ENCODE measurements around the gene GPR89B.
"Not testable (repeated sequence)": the region's sequence is repeated elsewhere in the genome, so short reads cannot be mapped to it uniquely, and the experiment has no call there.

GPR89B gene

GRCh38 chr1:147958906-147959305 lies 30.7 kb downstream of the GPR89B start:
- H3K27me3 ChIP-seq (ENCODE audit: control insufficient read depth, insufficient read depth, low read length); H3K4me1 ChIP-seq (ENCODE audit: control insufficient read depth, insufficient read depth, low read length); H3K4me3 ChIP-seq (ENCODE audit: low read length); H3K9ac ChIP-seq (ENCODE audit: low read length); H3K36me3 ChIP-seq (ENCODE audit: control insufficient read depth, insufficient read depth, low read length); H3K9me3 ChIP-seq (ENCODE audit: control insufficient read depth, low read length): not testable (repeated sequence)

- H3K27me3 ChIP-seq (ENCODE audit: control insufficient read depth, insufficient read depth, low read length) = not testable (repeated sequence)
These were observed 31.5 kb downstream of the GPR89B start for GRCh38 chr1:147959680-147960079.

GRCh38 chr1:147964575-147964974 lies 36.4 kb downstream of the GPR89B start:
- not testable (repeated sequence) for H3K9me3 ChIP-seq (ENCODE audit: control insufficient read depth, low read length); H3K27me3 ChIP-seq (ENCODE audit: control insufficient read depth, insufficient read depth, low read length); H3K4me3 ChIP-seq (ENCODE audit: low read length); H3K4me1 ChIP-seq (ENCODE audit: control insufficient read depth, insufficient read depth, low read length); H3K36me3 ChIP-seq (ENCODE audit: control insufficient read depth, insufficient read depth, low read length); H3K9ac ChIP-seq (ENCODE audit: low read length)

More at GRCh38 chr1:147959680-147960079, 31.5 kb downstream of the GPR89B start:
- not testable (repeated sequence) for H3K4me3 ChIP-seq (ENCODE audit: low read length); H3K9me3 ChIP-seq (ENCODE audit: control insufficient read depth, low read length); H3K36me3 ChIP-seq (ENCODE audit: control insufficient read depth, insufficient read depth, low read length); H3K9ac ChIP-seq (ENCODE audit: low read length); H3K4me1 ChIP-seq (ENCODE audit: control insufficient read depth, insufficient read depth, low read length)

- H3K9ac ChIP-seq (ENCODE audit: low read length); H3K27me3 ChIP-seq (ENCODE audit: control insufficient read depth, insufficient read depth, low read length); H3K36me3 ChIP-seq (ENCODE audit: control insufficient read depth, insufficient read depth, low read length); H3K4me1 ChIP-seq (ENCODE audit: control insufficient read depth, insufficient read depth, low read length); H3K4me3 ChIP-seq (ENCODE audit: low read length); H3K9me3 ChIP-seq (ENCODE audit: control insufficient read depth, low read length): not testable (repeated sequence)
These were observed 38.4 kb downstream of the GPR89B start for GRCh38 chr1:147966657-147967056.

GRCh38 chr1:147978896-147979651 lies 50.9 kb downstream of the GPR89B start:
- H3K27me3 ChIP-seq (ENCODE audit: control insufficient read depth, insufficient read depth, low read length); H3K36me3 ChIP-seq (ENCODE audit: control insufficient read depth, insufficient read depth, low read length); H3K9ac ChIP-seq (ENCODE audit: low read length); H3K4me3 ChIP-seq (ENCODE audit: low read length); H3K4me1 ChIP-seq (ENCODE audit: control insufficient read depth, insufficient read depth, low read length); H3K9me3 ChIP-seq (ENCODE audit: control insufficient read depth, low read length): not testable (repeated sequence)

- not testable (repeated sequence) for H3K4me3 ChIP-seq (ENCODE audit: low read length); H3K9ac ChIP-seq (ENCODE audit: low read length); H3K4me1 ChIP-seq (ENCODE audit: control insufficient read depth, insufficient read depth, low read length); H3K36me3 ChIP-seq (ENCODE audit: control insufficient read depth, insufficient read depth, low read length); H3K9me3 ChIP-seq (ENCODE audit: control insufficient read depth, low read length); H3K27me3 ChIP-seq (ENCODE audit: control insufficient read depth, insufficient read depth, low read length)
These were observed 57.2 kb downstream of the GPR89B start for GRCh38 chr1:147985374-147985773.

- not testable (repeated sequence) for H3K36me3 ChIP-seq (ENCODE audit: control insufficient read depth, insufficient read depth, low read length); H3K4me1 ChIP-seq (ENCODE audit: control insufficient read depth, insufficient read depth, low read length); H3K4me3 ChIP-seq (ENCODE audit: low read length); H3K9ac ChIP-seq (ENCODE audit: low read length); H3K27me3 ChIP-seq (ENCODE audit: control insufficient read depth, insufficient read depth, low read length); H3K9me3 ChIP-seq (ENCODE audit: control insufficient read depth, low read length)
These were observed 59.7 kb downstream of the GPR89B start for GRCh38 chr1:147987893-147988292.

- not testable (repeated sequence) for H3K27me3 ChIP-seq (ENCODE audit: control insufficient read depth, insufficient read depth, low read length); H3K9ac ChIP-seq (ENCODE audit: low read length); H3K4me1 ChIP-seq (ENCODE audit: control insufficient read depth, insufficient read depth, low read length); H3K4me3 ChIP-seq (ENCODE audit: low read length); H3K36me3 ChIP-seq (ENCODE audit: control insufficient read depth, insufficient read depth, low read length); H3K9me3 ChIP-seq (ENCODE audit: control insufficient read depth, low read length)
These were observed 64.7 kb downstream of the GPR89B start for GRCh38 chr1:147992916-147993315.

- not testable (repeated sequence) for H3K9ac ChIP-seq (ENCODE audit: low read length); H3K4me1 ChIP-seq (ENCODE audit: control insufficient read depth, insufficient read depth, low read length); H3K9me3 ChIP-seq (ENCODE audit: control insufficient read depth, low read length)
These were observed 65.2 kb downstream of the GPR89B start for GRCh38 chr1:147993400-147993799.

GRCh38 chr1:147993825-147994615 lies 65.8 kb downstream of the GPR89B start:
- not testable (repeated sequence) for H3K9me3 ChIP-seq (ENCODE audit: control insufficient read depth, low read length); H3K4me3 ChIP-seq (ENCODE audit: low read length); H3K36me3 ChIP-seq (ENCODE audit: control insufficient read depth, insufficient read depth, low read length); H3K4me1 ChIP-seq (ENCODE audit: control insufficient read depth, insufficient read depth, low read length); H3K9ac ChIP-seq (ENCODE audit: low read length); H3K27me3 ChIP-seq (ENCODE audit: control insufficient read depth, insufficient read depth, low read length)

More at GRCh38 chr1:147993400-147993799, 65.2 kb downstream of the GPR89B start:
- H3K36me3 ChIP-seq (ENCODE audit: control insufficient read depth, insufficient read depth, low read length); H3K4me3 ChIP-seq (ENCODE audit: low read length); H3K27me3 ChIP-seq (ENCODE audit: control insufficient read depth, insufficient read depth, low read length): not testable (repeated sequence)

GRCh38 chr1:147996088-147996487 lies 67.9 kb downstream of the GPR89B start:
- not testable (repeated sequence) for H3K9ac ChIP-seq (ENCODE audit: low read length); H3K4me1 ChIP-seq (ENCODE audit: control insufficient read depth, insufficient read depth, low read length); H3K4me3 ChIP-seq (ENCODE audit: low read length); H3K36me3 ChIP-seq (ENCODE audit: control insufficient read depth, insufficient read depth, low read length); H3K27me3 ChIP-seq (ENCODE audit: control insufficient read depth, insufficient read depth, low read length); H3K9me3 ChIP-seq (ENCODE audit: control insufficient read depth, low read length)

GRCh38 chr1:148007724-148008123 lies 79.5 kb downstream of the GPR89B start:
- H3K4me1 ChIP-seq (ENCODE audit: control insufficient read depth, insufficient read depth, low read length); H3K4me3 ChIP-seq (ENCODE audit: low read length); H3K36me3 ChIP-seq (ENCODE audit: control insufficient read depth, insufficient read depth, low read length); H3K9me3 ChIP-seq (ENCODE audit: control insufficient read depth, low read length); H3K9ac ChIP-seq (ENCODE audit: low read length); H3K27me3 ChIP-seq (ENCODE audit: control insufficient read depth, insufficient read depth, low read length): not testable (repeated sequence)

Data from mucosa of stomach (tissue), 1 donor.